NCI-H187 treated with DMSO at 0.1 percent for 48 hours (cell line): Measurements from ENCODE around the gene MLLT3.
A peak's percentile ranks its signal among the peaks of the same experiment; 100 is the strongest.

Experiments
- DNase-seq: peaks from one replicate; lab custom pipeline; 2025; lab: John Stamatoyannopoulos, UW

Gene MLLT3

GRCh38 chr9:20340511-20340861 is 281.8 kb downstream of the MLLT3 start:
- no peak for DNase-seq

GRCh38 chr9:20335668-20336332 is 286.5 kb downstream of the MLLT3 start:
- DNase-seq: no peak

- no peak for DNase-seq
Measured at GRCh38 chr9:20333991-20334390, 288.3 kb downstream of the MLLT3 start.

DNA sequence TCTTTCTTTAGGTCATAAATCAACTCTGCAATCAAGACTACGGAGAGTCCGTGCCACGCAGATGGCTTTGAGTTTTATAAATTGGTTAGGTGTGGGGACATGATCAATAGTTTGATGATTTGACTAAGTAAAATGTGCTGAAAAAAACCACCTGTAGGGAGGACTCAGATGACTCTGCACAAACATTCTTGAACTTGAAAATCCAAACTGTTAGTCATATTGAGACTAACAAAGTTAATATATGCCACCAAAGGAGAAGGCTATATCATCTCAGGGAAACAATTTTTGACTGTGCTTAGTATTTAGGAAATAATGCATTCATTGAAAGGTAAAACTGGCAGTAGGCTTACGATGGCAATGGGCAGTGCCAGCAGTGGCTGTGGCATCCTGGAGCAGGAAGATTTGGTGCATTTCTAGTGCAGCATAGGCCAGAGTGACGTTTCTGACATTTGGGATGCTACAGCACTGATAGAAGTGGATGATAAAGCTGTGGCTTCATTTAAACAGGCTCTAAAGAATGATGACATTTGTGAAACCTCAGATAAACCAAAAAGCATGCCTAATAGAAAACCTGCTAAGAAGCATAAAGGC is 291.1 kb downstream of the MLLT3 start:
- no peak for DNase-seq

DNA sequence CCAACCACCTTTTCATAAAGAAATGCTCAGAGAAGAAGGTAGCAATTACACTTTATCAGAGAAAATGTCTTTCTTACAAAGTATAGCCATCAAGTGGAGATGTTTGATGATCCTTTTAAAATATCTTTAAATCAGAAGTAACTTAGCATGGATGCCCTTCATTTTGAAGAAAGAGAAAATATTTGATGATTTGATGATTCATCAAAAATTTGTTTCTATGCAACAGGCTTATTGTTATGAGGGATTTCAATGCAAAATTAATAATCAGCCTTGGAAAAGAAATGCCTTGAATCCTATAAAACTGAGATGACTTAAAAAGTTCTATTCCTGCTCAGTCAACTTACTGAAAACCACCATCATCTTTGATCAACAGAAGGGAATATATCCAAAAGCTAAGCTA is 291.6 kb downstream of the MLLT3 start:
- no peak for DNase-seq

DNA sequence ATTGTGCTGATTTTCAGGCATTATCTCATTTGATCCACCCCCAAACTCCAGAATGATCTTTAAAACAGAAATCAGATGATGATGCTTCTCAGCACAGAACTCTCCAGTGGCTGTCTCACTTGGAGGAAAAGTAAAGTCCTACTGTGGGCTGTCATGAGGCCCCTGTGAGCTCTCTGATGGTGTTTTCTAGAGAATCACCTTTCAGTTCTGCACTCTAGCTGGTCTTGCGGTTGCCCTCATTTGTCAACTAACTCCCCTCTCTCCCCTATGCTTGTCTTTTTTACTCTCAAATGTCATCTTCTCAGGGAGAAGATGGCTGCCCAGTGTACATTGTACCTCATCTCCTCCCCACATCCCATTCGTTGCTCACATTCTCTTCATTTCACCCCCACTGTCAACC is 295.8 kb downstream of the MLLT3 start:
- no peak for DNase-seq

DNA sequence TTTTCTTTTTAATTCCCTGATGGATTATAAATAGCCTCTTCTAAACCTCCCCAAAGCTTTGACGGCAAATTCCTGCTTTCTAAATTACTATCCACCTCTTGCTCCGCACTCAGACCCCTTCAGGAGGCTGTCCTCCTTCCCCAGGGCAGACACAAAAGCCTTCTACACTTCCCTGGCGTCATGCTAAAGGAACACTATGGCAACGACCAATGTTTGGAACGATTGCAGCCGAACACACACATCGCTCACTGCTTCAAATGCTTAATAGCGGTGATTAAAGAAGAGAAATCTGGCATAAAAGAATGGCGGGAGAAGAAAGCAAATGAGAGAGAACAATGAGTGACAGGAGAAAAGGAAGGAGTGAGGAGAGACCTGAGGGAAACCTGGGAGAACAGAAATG is 297.3 kb downstream of the MLLT3 start:
- DNase-seq: no peak

DNA sequence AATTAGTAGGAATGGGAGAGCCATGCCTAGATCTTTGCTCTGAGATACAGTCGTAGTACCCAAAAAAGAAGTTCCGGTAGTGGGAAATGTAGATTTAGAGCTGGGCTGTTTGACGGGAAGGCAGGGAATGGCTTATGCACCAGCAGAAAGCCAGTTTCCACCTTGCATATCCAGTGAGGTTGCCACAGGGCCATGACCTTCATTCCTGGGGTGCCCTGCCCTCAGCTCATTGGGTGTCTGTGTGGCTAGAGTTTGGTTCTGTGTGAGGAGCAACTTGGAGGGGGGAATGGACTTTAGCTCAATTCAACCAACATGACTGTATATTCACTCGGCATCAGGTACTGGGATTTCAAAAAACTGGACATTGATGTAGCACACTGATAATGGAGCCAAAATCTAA is 300.1 kb downstream of the MLLT3 start:
- no peak for DNase-seq

GRCh38 chr9:20321423-20322082 is 300.7 kb downstream of the MLLT3 start:
- DNase-seq: no peak

GRCh38 chr9:20320921-20321320 is 301.4 kb downstream of the MLLT3 start:
- no peak for DNase-seq

GRCh38 chr9:20319641-20320337 is 302.5 kb downstream of the MLLT3 start:
- peak; percentile 61 for DNase-seq

- DNase-seq: no peak
Measured at GRCh38 chr9:20319241-20319640, 303.1 kb downstream of the MLLT3 start.

DNA sequence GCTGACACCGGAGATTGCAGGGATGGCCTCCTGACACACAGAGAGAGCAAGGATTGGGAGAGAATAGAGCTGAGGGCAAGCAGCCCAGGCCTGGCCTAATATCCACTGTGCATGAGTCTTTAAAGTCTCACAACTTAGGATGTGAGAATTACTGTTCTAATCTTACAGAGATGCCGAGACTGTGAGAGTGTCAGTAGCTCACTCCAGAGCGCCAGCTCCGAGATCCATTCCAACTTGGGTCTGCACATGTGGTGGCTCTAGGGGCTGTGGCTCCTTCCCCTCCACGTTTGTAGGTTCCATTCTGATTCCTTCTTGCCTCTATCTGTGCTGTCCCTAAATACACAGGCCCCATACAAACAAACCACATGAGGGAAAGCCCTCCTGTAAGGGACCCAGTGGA is 304.6 kb downstream of the MLLT3 start:
- no peak for DNase-seq

- no peak for DNase-seq
Measured at GRCh38 chr9:20316372-20316771, 305.9 kb downstream of the MLLT3 start.

DNA sequence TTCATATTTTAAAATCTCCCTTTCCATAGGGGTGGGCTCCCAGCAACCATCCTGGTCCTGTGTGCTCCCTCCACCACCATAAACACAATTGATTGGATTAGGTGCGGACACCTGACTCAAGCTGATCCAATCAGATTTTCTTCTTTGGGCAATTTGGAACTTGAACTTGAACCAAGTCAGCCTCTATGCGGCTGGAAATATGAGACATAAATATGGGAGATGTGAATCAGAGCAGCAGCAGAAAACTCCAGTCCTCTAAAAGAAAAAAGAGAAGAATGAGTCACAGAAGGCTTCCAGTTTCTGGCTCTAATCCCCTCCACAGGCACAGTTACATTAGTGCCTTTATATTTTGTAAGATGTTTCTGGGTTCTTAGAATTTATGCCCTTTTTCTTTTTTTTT is 306.6 kb downstream of the MLLT3 start:
- DNase-seq: no peak

DNA sequence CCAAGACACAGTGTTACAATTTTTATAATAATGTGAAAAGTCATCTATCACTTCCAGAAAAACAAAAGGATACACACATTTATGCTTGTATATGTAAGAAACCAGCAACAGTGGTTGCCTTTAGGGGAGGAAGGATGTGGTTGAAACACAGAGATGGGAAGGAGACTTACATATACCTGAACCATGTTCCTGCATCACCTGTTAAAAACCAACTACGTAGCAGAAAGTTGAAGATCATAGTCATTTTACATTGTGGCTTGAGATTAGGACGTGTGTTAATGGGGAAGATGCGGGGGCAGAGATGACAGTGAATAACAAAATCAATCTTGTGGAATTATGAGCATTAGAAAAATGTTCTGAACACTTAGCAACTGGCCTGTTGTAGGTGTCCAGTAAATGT is 307.3 kb downstream of the MLLT3 start:
- DNase-seq: no peak

DNA sequence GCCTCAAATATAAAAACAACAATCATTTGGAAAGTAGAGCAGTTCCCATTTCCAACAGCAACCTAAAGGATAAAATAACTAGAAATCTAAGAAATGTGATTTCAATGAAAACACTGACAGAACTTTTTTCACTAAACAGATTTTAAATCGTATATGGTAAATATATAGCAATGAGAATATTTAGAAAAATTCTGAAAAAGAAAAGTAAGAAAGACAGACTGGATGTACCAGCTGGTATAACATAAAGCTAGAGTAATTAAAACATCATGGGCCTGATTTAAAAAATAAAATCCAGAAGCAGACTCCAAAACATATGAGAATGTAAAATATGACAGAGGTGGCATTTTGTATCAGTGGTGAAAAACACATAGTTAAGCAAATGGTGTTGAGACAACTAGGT is 308.9 kb downstream of the MLLT3 start:
- DNase-seq: no peak

DNA sequence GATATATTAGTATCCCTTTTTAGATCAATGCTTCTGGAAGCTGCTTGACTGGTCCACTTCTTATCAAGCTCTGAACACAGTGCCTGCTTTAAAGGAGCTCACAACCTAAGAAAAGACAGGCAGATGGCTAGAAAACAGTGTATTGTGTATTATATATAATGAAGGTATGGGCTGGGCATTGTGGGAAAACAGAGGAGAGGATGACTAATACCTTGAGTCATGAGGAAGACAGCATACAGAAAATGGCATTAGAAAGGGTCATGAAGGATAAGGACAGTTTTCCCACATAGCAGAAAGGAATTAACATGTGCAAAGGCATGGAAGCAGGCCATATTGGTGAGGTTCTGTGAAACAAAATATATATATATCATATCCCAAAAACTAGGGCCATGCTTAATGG is 309.6 kb downstream of the MLLT3 start:
- DNase-seq: no peak

- no peak for DNase-seq
Measured at GRCh38 chr9:20310024-20310423, 312.3 kb downstream of the MLLT3 start.

GRCh38 chr9:20309124-20309523 is 313.2 kb downstream of the MLLT3 start:
- DNase-seq: no peak

- DNase-seq: no peak
Measured at GRCh38 chr9:20307621-20308020, 314.7 kb downstream of the MLLT3 start.

DNA sequence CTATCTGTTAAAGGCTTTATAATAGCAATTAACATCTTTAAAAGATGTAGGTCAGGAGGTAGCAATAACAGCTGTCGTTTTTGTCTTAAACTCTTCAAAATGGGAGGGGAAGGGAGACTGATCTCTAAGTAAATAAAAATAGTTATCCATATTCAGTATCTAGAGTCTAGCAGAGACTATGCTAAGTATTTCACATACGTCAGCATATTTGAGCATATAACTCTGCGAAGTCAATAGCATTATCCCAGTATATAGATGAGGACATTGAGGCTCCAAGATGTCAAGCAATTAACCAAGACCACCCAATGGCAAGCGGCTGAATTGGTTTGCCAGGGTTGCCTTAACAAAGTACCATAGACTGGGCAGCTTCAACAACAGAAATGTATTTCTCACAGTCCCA is 316.8 kb downstream of the MLLT3 start:
- no peak for DNase-seq

DNA sequence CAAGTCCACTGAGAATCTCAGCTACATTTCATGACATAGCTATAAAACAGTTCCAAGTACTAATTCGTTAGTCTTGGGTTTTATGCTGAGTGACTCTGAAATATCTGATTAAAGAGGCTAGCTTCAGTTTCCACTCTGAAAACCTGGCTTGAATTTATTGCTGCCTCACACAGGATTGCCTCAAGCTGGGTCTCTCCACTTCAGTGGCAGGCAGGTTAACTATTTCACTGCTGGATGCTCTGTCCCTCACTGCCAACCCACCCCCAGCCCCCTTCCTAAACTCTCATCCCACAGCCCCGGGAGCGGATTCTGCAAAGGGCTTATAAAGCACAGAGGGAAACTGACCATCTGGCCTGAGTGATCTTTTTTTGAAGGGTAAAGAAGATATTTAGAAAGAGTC is 318.3 kb downstream of the MLLT3 start:
- no peak for DNase-seq
